Fibroblast of skin of right biceps (primary cell): ENCODE results near the gene FES.
"Not testable (repeated sequence)": the region's sequence is repeated elsewhere in the genome, so short reads cannot be mapped to it uniquely, and the experiment has no call there.

Source experiments
- DNase-seq: peaks from one replicate; pipeline ENCODE4 v3.0.0-alpha.2; 2013

FES gene

GRCh38 chr15:90862487-90862886, 21.8 kb upstream of the FES start:
- DNase-seq: no peak

- DNase-seq: no peak
Measured at GRCh38 chr15:90862964-90863778, 21.1 kb upstream of the FES start.

GRCh38 chr15:90863987-90864386, 20.3 kb upstream of the FES start:
- no peak for DNase-seq

- no peak for DNase-seq
Measured at GRCh38 chr15:90864507-90864906, 19.8 kb upstream of the FES start.

- DNase-seq: no peak
Measured at GRCh38 chr15:90865702-90866101, 18.6 kb upstream of the FES start.

GRCh38 chr15:90866161-90866715, 18.1 kb upstream of the FES start:
- no peak for DNase-seq

- DNase-seq: no peak
Measured at GRCh38 chr15:90866800-90867199, 17.5 kb upstream of the FES start.

GRCh38 chr15:90868261-90868689, 16.0 kb upstream of the FES start, which contains the start of gene FURIN:
Gene FURIN, plus strand, starts transcription at chr15:90868588. Its CDS starts 7,153 bp downstream, at chr15:90875741.
- DNase-seq: no peak

GRCh38 chr15:90869140-90869541, 15.2 kb upstream of the FES start:
- DNase-seq: no peak

GRCh38 chr15:90869601-90870353, 14.5 kb upstream of the FES start:
- peak; percentile 86 for DNase-seq

GRCh38 chr15:90870354-90871138, 13.8 kb upstream of the FES start:
- DNase-seq: no peak

- DNase-seq: peak; percentile 44
Measured at GRCh38 chr15:90871139-90871715, 13.1 kb upstream of the FES start.

GRCh38 chr15:90871716-90872485, 12.4 kb upstream of the FES start:
- peak; percentile 8 for DNase-seq

GRCh38 chr15:90872486-90873184, 11.7 kb upstream of the FES start:
- DNase-seq: peak; percentile 84

- no peak for DNase-seq
Measured at GRCh38 chr15:90873488-90873997, 10.8 kb upstream of the FES start.

GRCh38 chr15:90873998-90874605, 10.2 kb upstream of the FES start:
- DNase-seq: no peak

- not testable (repeated sequence) for DNase-seq
Measured at GRCh38 chr15:90874986-90875385, 9.3 kb upstream of the FES start.

GRCh38 chr15:90875549-90875981, 8.7 kb upstream of the FES start:
- DNase-seq: no peak

GRCh38 chr15:90876046-90876445, 8.3 kb upstream of the FES start:
- no peak for DNase-seq

GRCh38 chr15:90876512-90877170, 7.7 kb upstream of the FES start:
- DNase-seq: no peak
